ENCODE measurements around the gene CIROP.

- TF ChIP-seq CTCF (IDR thresholded peaks at IDR 0.05): no peak
- TF ChIP-seq POLR2A (IDR thresholded peaks at IDR 0.05): no peak
These were observed 35.6 kb upstream of the CIROP start for GRCh38 chr14:23140371-23140770.

Data from suprapubic skin (tissue), 3 donors.